OCI-LY7 (cell line): ENCODE results near the gene SYTL2. TPM values are rescaled to one million over a fixed set of nuclear protein-coding genes. Genes with fewer than 3 reads are reported as not detected.

Experiments used
- BruUV-seq: library from RNA; stranded (reverse); fragments of 400-500 nt; replicated peaks from 2 replicates; lab custom pipeline; 2021; lab: Mats Ljungman, UMichigan
- CTCF ChIA-PET: fragments of 300-600 bp; sonication (Branson Sonifier 250); formaldehyde crosslinking; loops from one replicate; lab custom pipeline; 2022; ENCODE audit warnings: antibody characterized with exemption; ENCODE audit not compliant: unreplicated experiment; lab: Charles Lee
- POLR2A ChIA-PET: fragments of 300-600 bp; sonication (Branson Sonifier 250); formaldehyde crosslinking; loops from one replicate; lab custom pipeline; 2022; ENCODE audit warnings: antibody characterized with exemption; lab: Charles Lee
- DNase-seq: peaks from one replicate; pipeline ENCODE4 v3.0.0-alpha.2; 2015; ENCODE audit warnings: low spot score
- H2AFZ ChIP-seq: fragments of 200-600 bp; sonication (generic), shearing (Covaris generic); 2 replicates; pipeline ENCODE4 v1.6.1; 2014; ENCODE audit warnings: mild to moderate bottlenecking, antibody characterized with exemption, low read length, moderate library complexity
- H3K27ac ChIP-seq: fragments of 200-600 bp; sonication (generic); 2 replicates; pipeline ENCODE4 v1.5.1; 2014; ENCODE audit warnings: mixed run types, low read depth, mild to moderate bottlenecking, moderate library complexity, low read length, inconsistent platforms; ENCODE audit not compliant: poor library complexity, severe bottlenecking
- H3K36me3 ChIP-seq: fragments of 200-600 bp; sonication (generic); 2 replicates; pipeline ENCODE4 v1.6.1; 2014; ENCODE audit warnings: mild to moderate bottlenecking, antibody characterized with exemption, low read length, moderate library complexity, mixed read lengths; ENCODE audit not compliant: insufficient read depth
- H3K4me1 ChIP-seq: fragments of 200-600 bp; sonication (generic); 2 replicates; pipeline ENCODE4 v1.5.1; 2014; ENCODE audit warnings: mild to moderate bottlenecking, low read length; ENCODE audit not compliant: insufficient read depth, poor library complexity, severe bottlenecking
- H3K4me2 ChIP-seq: fragments of 200-600 bp; sonication (generic); 2 replicates; pipeline ENCODE4 v1.6.1; 2014; ENCODE audit warnings: mild to moderate bottlenecking, low read length
- H3K4me3 ChIP-seq: fragments of 200-600 bp; sonication (generic); 2 replicates; pipeline ENCODE4 v1.5.1; 2014; ENCODE audit warnings: mild to moderate bottlenecking, low read depth, low read length; ENCODE audit not compliant: poor library complexity, severe bottlenecking
- H3K79me2 ChIP-seq: fragments of 200-600 bp; sonication (generic); 2 replicates; pipeline ENCODE4 v1.6.1; 2016; ENCODE audit warnings: low read depth, mild to moderate bottlenecking, low read length, moderate library complexity, mixed read lengths; ENCODE audit not compliant: insufficient read depth
- H3K9me2 ChIP-seq: fragments of 200-600 bp; sonication (generic); 2 replicates; pipeline ENCODE4 v1.6.1; 2016; ENCODE audit warnings: mild to moderate bottlenecking, low read length, mixed read lengths; ENCODE audit not compliant: insufficient read depth
- H3K9me3 ChIP-seq: fragments of 200-600 bp; sonication (generic); 2 replicates; pipeline ENCODE4 v1.6.1; 2014; ENCODE audit warnings: mild to moderate bottlenecking, mixed run types, low read length, mixed read lengths
- H4K20me1 ChIP-seq: fragments of 200-600 bp; sonication (generic); 2 replicates; pipeline ENCODE4 v1.6.1; 2014; ENCODE audit warnings: mild to moderate bottlenecking, antibody characterized with exemption, low read length, moderate library complexity, mixed read lengths; ENCODE audit not compliant: insufficient read depth
- EZH2phosphoT487 ChIP-seq: fragments of 200-600 bp; sonication (generic); IDR thresholded peaks from 2 replicates; pipeline ENCODE4 v1.6.1; 2018; ENCODE audit warnings: low read depth, borderline replicate concordance, mild to moderate bottlenecking, mixed run types, antibody characterized with exemption, low read length, moderate library complexity, mixed read lengths
- intact Hi-C: fragments of 100-400 bp; cut with micrococcal nuclease; formaldehyde crosslinking; loops from one replicate; pipeline ENCODE4 v1.10.0; 2022; ENCODE audit not compliant: unreplicated experiment
- total RNA-seq, 2 experiments: library from RNA; depleted of rRNA in 1 of 2; stranded (reverse); fragments of >200 nt in 1 of 2; shearing (Covaris generic) in 1 of 2; gene quantifications; 2 replicates each; pipeline ENCODE4 v1.2.3, GENCODE V29; 2014 to 2022
- TF ChIP-seq, protein P1 (sequence below): fragments of 200-600 bp; sonication (generic); conservative IDR thresholded peaks from 2 replicates; pipeline ENCODE4 v1.5.1; 2014; ENCODE audit warnings: mild to moderate bottlenecking, antibody characterized with exemption, low read length, moderate library complexity, mixed read lengths

The SYTL2 gene
- total RNA-seq, 2 experiments from 2014 or later, result 2.6 to 5.1 TPM

- Histone ChIP-seq H4K20me1 (no peaks in the 10 kb centered on the region), H3K79me2 (no peaks in the 10 kb centered on the region), H3K9me2 (no peaks in the 10 kb centered on the region), H3K36me3 (no peaks in the 10 kb centered on the region), H3K4me2 (no peak overlapping the region), H2AFZ (no peak overlapping the region), H3K4me3 (no peak overlapping the region), H3K4me1 (peaks cover 2% of the 10 kb centered on the region), H3K9me3 (no peaks in the 10 kb centered on the region), H3K27ac (no peak overlapping the region)
- DNase-seq, result no peak
- no TSS peak for BruUV-seq
- intact Hi-C loops, result no loop called here
- ChIA-PET CTCF (no interaction called here), POLR2A (interaction anchor here (0.6 kb wide), 1 partner anchor 238 kb away, joined by 3 read pairs; no protein-coding TSS in a partner anchor)
- TF ChIP-seq, protein P1, sequence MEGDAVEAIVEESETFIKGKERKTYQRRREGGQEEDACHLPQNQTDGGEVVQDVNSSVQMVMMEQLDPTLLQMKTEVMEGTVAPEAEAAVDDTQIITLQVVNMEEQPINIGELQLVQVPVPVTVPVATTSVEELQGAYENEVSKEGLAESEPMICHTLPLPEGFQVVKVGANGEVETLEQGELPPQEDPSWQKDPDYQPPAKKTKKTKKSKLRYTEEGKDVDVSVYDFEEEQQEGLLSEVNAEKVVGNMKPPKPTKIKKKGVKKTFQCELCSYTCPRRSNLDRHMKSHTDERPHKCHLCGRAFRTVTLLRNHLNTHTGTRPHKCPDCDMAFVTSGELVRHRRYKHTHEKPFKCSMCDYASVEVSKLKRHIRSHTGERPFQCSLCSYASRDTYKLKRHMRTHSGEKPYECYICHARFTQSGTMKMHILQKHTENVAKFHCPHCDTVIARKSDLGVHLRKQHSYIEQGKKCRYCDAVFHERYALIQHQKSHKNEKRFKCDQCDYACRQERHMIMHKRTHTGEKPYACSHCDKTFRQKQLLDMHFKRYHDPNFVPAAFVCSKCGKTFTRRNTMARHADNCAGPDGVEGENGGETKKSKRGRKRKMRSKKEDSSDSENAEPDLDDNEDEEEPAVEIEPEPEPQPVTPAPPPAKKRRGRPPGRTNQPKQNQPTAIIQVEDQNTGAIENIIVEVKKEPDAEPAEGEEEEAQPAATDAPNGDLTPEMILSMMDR, result no peak
- TF ChIP-seq EZH2phosphoT487, result no peak
Measured at GRCh38 chr11:85758026-85758425, 52.9 kb downstream of the SYTL2 start.

DNA sequence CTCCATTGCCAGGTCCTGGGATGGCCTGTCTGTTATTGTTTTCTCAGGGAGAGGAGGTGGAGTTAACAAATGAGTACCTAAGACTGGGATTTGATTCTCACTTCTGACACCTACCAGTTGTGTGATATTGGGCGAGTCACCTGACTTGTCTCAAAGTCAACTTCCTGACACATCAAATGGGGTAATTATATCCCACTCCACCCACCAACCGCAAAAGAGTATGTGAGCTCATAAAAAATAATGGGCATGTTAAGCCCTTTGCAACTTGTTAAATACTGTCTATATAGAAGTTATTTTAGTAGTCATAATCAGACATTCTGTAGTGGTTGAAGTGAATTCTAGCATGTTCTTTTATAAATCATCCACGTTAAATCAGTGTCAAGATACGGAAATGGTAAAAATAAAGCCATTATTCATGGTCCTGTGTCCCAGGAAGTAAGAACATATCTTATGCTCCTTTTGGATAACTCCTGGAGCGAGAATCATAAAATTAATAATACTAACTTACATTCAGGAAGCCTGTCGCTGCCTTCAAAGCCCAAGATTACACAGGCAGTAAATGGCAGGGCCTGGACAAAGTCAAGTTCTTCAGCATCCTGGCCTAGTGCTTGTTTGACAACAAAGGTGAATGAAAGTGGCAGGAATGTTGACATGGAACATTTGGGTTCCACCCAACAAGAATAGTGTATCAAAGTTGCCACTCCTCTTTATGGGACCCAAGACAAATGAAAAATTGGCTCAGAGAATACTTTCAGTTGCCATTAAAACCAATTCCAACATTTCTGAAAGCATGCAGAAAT is 54.3 kb downstream of the SYTL2 start:
- Histone ChIP-seq H3K27ac (no peak overlapping the region), H3K9me2 (no peaks in the 10 kb centered on the region), H3K4me1 (peaks cover 5% of the 10 kb centered on the region), H3K4me2 (no peak overlapping the region), H3K36me3 (no peaks in the 10 kb centered on the region), H3K9me3 (no peaks in the 10 kb centered on the region), H4K20me1 (no peaks in the 10 kb centered on the region), H2AFZ (no peak overlapping the region), H3K79me2 (no peaks in the 10 kb centered on the region), H3K4me3 (no peak overlapping the region)
- ChIA-PET CTCF (no interaction called here), POLR2A (no interaction called here)
- no peak for DNase-seq
- intact Hi-C loops, result no loop called here
- no TSS peak for BruUV-seq
- TF ChIP-seq, protein P1, result no peak
- TF ChIP-seq EZH2phosphoT487, result no peak

- Histone ChIP-seq H3K27ac (no peak overlapping the region), H3K36me3 (no peaks in the 10 kb centered on the region), H3K4me1 (peaks cover 5% of the 10 kb centered on the region), H4K20me1 (no peaks in the 10 kb centered on the region), H3K4me3 (no peak overlapping the region), H3K4me2 (no peak overlapping the region), H3K79me2 (no peaks in the 10 kb centered on the region), H3K9me2 (no peaks in the 10 kb centered on the region), H3K9me3 (no peaks in the 10 kb centered on the region), H2AFZ (no peak overlapping the region)
- no peak for DNase-seq
- POLR2A ChIA-PET, result no interaction called here
- CTCF ChIA-PET, result no interaction called here
- BruUV-seq, result no TSS peak
- intact Hi-C loops, result no loop called here
- TF ChIP-seq EZH2phosphoT487, result no peak
- TF ChIP-seq, protein P1, result no peak
Measured at GRCh38 chr11:85755701-85756100, 55.2 kb downstream of the SYTL2 start.
